ENCODE measurements around the gene ID3. TPM values are rescaled to one million over a fixed set of nuclear protein-coding genes. Genes with fewer than 3 reads are reported as not detected.

Gene ID3
- total and polyA plus RNA-seq, 9 of the 15 experiments (the other 6 are each of a cell fraction or from before 2014, with no cell fraction given): 6.8 to 59.8 (median 23.5) TPM

DNA sequence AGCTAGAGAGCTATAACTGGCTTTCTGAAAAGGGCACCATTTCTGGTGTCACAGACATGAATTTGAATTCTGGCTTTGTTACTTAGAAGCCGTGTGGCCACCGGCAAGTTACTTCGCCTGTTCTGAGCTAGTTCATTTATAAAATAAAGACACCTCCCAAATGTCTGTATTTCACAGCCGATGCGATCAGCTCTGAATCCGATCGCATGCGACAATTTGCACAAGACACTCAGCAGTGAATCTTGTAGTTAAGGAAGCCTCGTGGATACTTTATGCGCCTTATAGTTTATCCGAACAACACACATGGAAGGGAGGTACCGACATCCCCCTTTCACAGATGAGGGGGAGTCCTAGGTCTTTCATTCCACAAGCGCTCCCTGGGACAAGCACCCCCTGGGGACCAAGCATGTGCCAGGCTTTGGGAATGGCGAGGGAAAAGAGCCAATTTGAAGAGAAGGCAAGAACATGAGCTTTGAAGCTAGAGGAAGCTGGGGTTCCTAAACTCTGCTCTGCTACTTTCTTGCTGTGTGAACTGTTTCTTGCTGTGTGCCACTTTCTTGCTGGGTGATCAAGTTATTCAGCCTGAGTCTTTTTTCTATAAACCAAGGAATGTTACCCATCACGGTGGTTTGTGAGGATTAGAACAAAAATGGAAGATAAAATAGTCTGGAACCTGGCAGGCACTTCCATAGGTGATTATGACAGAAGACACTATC is 3.9 kb downstream of the ID3 start (continued):
- TF ChIP-seq ZBTB40 (IDR thresholded peaks at IDR 0.05) (peak; percentile 35; the same call in 1 of the 2 replicates), ZBTB40 (CRISPR knock-in tag; IDR thresholded peaks at IDR 0.05) (no peak), ZNF695 (CRISPR knock-in tag; IDR thresholded peaks at IDR 0.05) (no peak), ID3 (CRISPR knock-in tag; IDR thresholded peaks at IDR 0.05) (no peak), ID3 (tag; IDR thresholded peaks at IDR 0.05) (0 out of 2 replicates have a peak, but pooled peaks have one; percentile 12), FOXJ3 (CRISPR knock-in tag; IDR thresholded peaks at IDR 0.05) (no peak), ZNF41 (CRISPR knock-in tag; conservative IDR thresholded peaks at IDR 0.05) (no peak), STAG1 (CRISPR knock-in tag; IDR thresholded peaks at IDR 0.05; ENCODE audit: borderline replicate concordance) (no peak), HDAC8 (tag; IDR thresholded peaks at IDR 0.05) (no peak), ARHGAP35 (IDR thresholded peaks at IDR 0.05; ENCODE audit: partially characterized antibody) (peak; percentile 50), GTF2F1 (IDR thresholded peaks at IDR 0.05; ENCODE audit: low read depth, low read length) (no peak), SAFB (IDR thresholded peaks at IDR 0.05; ENCODE audit: borderline replicate concordance, low read depth, low read length) (no peak), ZNF766 (CRISPR knock-in tag; conservative IDR thresholded peaks at IDR 0.05) (0 out of 2 replicates have a peak, but pooled peaks have one; percentile 5), LCOR (CRISPR knock-in tag; IDR thresholded peaks at IDR 0.05) (no peak), MNT (conservative IDR thresholded peaks at IDR 0.05) (peak in 1 of 2 experiments; percentile 58; a peak in 2 of 4 replicates), TRIM28 (IDR thresholded peaks at IDR 0.05) (no peak)
- TF ChIP-seq, protein P1, sequence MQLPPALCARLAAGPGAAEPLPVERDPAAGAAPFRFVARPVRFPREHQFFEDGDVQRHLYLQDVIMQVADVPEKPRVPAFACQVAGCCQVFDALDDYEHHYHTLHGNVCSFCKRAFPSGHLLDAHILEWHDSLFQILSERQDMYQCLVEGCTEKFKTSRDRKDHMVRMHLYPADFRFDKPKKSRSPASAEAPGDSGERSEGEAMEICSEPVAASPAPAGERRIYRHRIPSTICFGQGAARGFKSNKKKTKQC (CRISPR knock-in tag; IDR thresholded peaks at IDR 0.05): 0 out of 2 replicates have a peak, but pooled peaks have one; percentile 50
